Activated CD8-positive, alpha-beta T cell treated with anti-CD3 and anti-CD28 coated beads for 36 hours (primary cell): ENCODE data around the gene TSPAN32. TPM values are rescaled to one million over a fixed set of nuclear protein-coding genes. Genes with fewer than 3 reads are reported as not detected.

Experiments used
- ATAC-seq: fragments of 200-7000 bp; cut with Tn5 transposase; one replicate; pipeline ENCODE4 v1.10.0; 2021; ENCODE audit warnings: mild to moderate bottlenecking, moderate library complexity
- CTCF ChIA-PET: fragments of 350-600 bp; sonication (Branson Sonifier 250); formaldehyde crosslinking; loops from one replicate; lab custom pipeline; 2021; ENCODE audit warnings: antibody characterized with exemption; lab: Charles Lee
- POLR2A ChIA-PET: fragments of 350-600 bp; sonication (Branson Sonifier 250); formaldehyde crosslinking; loops from one replicate; lab custom pipeline; 2021; ENCODE audit warnings: antibody characterized with exemption; lab: Charles Lee
- DNase-seq: peaks from one replicate; pipeline ENCODE4 v3.0.0-alpha.2; 2020
- H3K27ac Mint-ChIP-seq: one replicate; pipeline ENCODE4 v1.8.0; 2021; ENCODE audit warnings: mild to moderate bottlenecking, mixed read lengths
- H3K27me3 Mint-ChIP-seq: one replicate; pipeline ENCODE4 v1.8.0; 2021; ENCODE audit warnings: mixed read lengths
- H3K36me3 Mint-ChIP-seq: one replicate; pipeline ENCODE4 v1.8.0; 2021; ENCODE audit warnings: low read depth, mixed read lengths
- H3K4me1 Mint-ChIP-seq: one replicate; pipeline ENCODE4 v1.8.0; 2021; ENCODE audit warnings: low read depth, mixed read lengths
- H3K4me3 Mint-ChIP-seq: one replicate; pipeline ENCODE4 v1.8.0; 2021; ENCODE audit warnings: mild to moderate bottlenecking, moderate library complexity, mixed read lengths
- H3K9me3 Mint-ChIP-seq: one replicate; pipeline ENCODE4 v1.8.0; 2021; ENCODE audit warnings: mixed read lengths
- CTCF ChIP-seq: fragments of 200-600 bp; IDR thresholded peaks from one replicate; pipeline ENCODE4 v1.8.0; 2022; ENCODE audit warnings: antibody characterized with exemption, mild to moderate bottlenecking
- intact Hi-C: fragments of 100-400 bp; cut with micrococcal nuclease; formaldehyde crosslinking; loops from one replicate; pipeline ENCODE4 v1.10.0; 2022
- total RNA-seq, 2 experiments: library from RNA; stranded (reverse); gene quantifications; one replicate each; pipeline ENCODE4 v1.2.3, GENCODE V29; 2021

TSPAN32 gene
- total RNA-seq, 2 experiments from 2014 or later, result 3.1 to 4.9 TPM

DNA sequence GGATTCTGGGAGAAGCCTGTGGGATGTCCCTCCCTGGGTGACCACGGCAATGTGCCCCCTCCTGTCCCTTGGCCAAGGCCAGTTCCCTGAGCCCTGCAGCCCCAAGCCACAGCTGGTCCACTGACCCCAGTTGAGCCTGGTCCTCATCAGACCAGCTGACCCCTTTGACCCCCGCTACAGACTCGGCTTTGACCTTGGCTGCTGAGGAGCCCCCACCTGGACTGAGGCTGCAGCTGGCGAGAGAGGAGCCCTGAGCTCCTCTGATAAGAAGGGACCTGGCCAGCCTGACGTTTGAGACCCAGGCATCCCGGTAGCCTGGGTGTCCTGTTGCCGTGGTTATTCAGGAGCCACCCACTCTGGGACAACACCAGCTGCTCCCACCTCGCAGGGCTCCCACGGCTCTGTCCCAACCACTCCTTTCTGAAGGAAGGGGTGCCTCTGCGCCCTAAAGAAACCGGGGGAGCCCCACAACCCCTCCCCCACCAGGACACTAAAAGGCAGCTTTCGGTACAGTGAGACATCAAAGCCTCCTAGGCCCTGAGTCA is 34.4 kb upstream of the TSPAN32 start:
- peaks cover 30% of the 10 kb centered on the region for H3K4me1 Mint-ChIP-seq
- intact Hi-C loops, result no loop called here
- H3K27ac Mint-ChIP-seq, result no peak overlapping the region
- ChIA-PET CTCF (interaction anchor here (1.8 kb wide), 1 partner anchor 37 kb away, joined by 5 read pairs; no protein-coding TSS in a partner anchor), POLR2A (no interaction called here)
- no peak for TF ChIP-seq CTCF
- no peaks in the 10 kb centered on the region for H3K36me3 Mint-ChIP-seq
- ATAC-seq, result no peak
- H3K9me3 Mint-ChIP-seq, result no peaks in the 10 kb centered on the region
- H3K4me3 Mint-ChIP-seq, result no peak overlapping the region
- DNase-seq, result no peak
- peaks cover 13% of the 10 kb centered on the region for H3K27me3 Mint-ChIP-seq

DNA sequence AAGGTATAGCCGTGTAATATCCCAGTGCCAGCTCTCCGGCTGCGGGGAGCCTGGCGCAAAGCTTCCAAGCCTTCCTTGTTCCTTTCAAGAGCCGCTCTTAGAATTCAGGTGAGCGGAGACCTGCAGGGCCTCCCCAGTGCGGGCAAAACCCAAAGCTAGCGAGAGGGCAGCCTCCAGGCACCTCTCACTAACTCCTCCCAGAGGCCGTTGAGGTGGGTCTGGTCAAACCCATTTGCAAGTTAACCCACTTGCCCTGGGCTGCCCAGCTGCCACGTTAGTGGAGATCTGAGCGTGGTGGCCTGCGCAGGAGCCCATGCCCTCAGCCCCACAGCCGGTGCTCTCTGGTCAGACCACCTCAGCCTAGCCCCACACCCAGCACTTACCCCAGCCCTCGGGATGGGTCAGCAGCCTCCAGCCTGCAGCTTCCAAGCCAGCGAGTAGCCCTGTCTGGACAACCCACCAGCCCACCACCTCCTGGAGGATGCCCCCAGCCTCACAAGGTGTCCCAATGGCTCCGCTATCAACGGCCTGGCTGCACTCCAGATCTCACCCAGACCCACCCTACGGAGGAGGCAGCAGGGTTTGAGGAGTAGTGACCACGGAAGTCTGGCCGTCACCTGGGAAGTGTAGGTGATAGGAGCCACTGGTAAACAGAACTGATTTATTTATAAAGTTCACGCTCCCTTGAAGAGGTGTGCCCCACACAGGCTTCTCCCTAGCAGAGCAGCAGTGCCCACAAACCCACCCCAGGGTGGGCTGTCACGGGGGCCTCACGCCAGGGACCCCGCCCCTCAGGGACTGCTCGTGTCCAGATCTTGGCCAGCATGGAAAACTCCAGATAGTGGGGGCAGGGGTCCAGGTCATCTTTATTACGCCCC is 33.7 kb upstream of the TSPAN32 start:
- POLR2A ChIA-PET, result no interaction called here
- H3K27ac Mint-ChIP-seq, result no peak overlapping the region

DNA sequence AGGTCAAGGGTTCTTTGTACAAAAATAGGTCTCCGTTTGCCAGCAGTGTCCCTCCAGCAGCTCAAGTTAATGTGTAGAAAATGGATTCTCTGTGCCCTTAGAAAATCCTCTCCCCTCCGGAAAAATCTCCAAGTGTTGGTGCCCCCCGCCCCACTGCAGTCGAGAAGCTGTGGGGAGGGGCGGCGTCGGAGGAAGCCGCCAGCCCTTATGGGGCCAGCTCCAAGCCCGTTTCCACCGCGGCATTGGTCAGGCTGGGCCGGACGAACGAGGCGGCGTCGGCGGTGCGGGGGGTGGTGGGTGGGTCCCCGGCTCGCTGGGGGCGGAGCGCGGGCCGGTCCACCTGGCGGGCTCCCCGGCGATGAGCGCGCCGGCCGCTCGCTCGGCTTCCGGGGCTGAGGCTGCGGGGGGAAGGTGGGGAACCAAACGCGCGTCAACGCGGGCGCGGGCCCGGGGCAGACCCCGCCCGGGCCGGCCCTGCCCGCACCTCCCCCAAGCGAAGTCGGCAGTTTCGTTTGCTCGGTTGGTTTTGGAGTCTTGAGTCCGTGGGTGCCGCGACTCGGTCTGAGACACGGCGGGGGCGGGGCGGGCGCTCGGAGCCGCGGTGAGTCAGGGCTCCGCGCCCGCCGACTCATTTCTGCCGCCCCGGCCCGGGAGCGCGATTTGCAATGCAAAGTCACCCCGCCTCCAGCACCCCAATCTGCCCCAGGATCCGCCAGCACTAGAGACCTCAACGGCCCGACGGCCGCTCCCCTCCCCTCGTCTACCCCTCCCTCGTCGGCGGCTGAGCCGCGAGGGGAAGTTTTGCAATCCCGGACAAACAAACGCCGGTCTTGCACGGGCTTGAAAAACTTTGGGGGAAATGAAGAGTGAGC is 32.8 kb upstream of the TSPAN32 start:
- POLR2A ChIA-PET, result interaction anchor here (1.3 kb wide), 1 partner anchor 33 kb away, joined by 3 read pairs; the partner anchor contains the start of genes C11orf21 and TSPAN32
- ATAC-seq (peak; percentile 67), DNase-seq (peak; percentile 87)
- H3K9me3 Mint-ChIP-seq, result no peaks in the 10 kb centered on the region
- no peak overlapping the region for H3K27ac Mint-ChIP-seq
- intact Hi-C loops, result no loop called here
- H3K4me1 Mint-ChIP-seq, result peaks cover 30% of the 10 kb centered on the region
- peak overlapping the region; percentile 61 for H3K4me3 Mint-ChIP-seq
- peaks cover 18% of the 10 kb centered on the region for H3K27me3 Mint-ChIP-seq
- no peaks in the 10 kb centered on the region for H3K36me3 Mint-ChIP-seq
- CTCF ChIA-PET, result interaction anchor here (1.0 to 1.8 kb wide), 4 partner anchors 34 to 264 kb away, joined by 3 to 5 read pairs (median 3); no protein-coding TSS in a partner anchor
- TF ChIP-seq CTCF, result no peak

More for the DNA sequence above, 33.7 kb upstream of the TSPAN32 start:
- intact Hi-C loops, result no loop called here
- peaks cover 18% of the 10 kb centered on the region for H3K27me3 Mint-ChIP-seq
- H3K4me1 Mint-ChIP-seq, result peaks cover 30% of the 10 kb centered on the region
- no peak for ATAC-seq
- no peak for TF ChIP-seq CTCF
- CTCF ChIA-PET, result interaction anchor here (1.8 kb wide), 1 partner anchor 37 kb away, joined by 5 read pairs; no protein-coding TSS in a partner anchor
- H3K9me3 Mint-ChIP-seq, result no peaks in the 10 kb centered on the region
- no peaks in the 10 kb centered on the region for H3K36me3 Mint-ChIP-seq
- H3K4me3 Mint-ChIP-seq, result peak overlapping the region; percentile 32
- no peak for DNase-seq

GRCh38 chr11:2269601-2270321 is 32.1 kb upstream of the TSPAN32 start:
- peaks cover 18% of the 10 kb centered on the region for H3K27me3 Mint-ChIP-seq
- intact Hi-C loops, result no loop called here
- H3K4me1 Mint-ChIP-seq, result peaks cover 30% of the 10 kb centered on the region
- no peak overlapping the region for H3K27ac Mint-ChIP-seq
- no peaks in the 10 kb centered on the region for H3K36me3 Mint-ChIP-seq
- H3K4me3 Mint-ChIP-seq, result peak overlapping the region; percentile 61
- H3K9me3 Mint-ChIP-seq, result no peaks in the 10 kb centered on the region
- POLR2A ChIA-PET, result interaction anchor here (1.3 kb wide), 1 partner anchor 32 kb away, joined by 3 read pairs; the partner anchor contains the start of genes C11orf21 and TSPAN32
- ATAC-seq, result peak; percentile 10
- CTCF ChIA-PET, result interaction anchor here (1.0 to 1.3 kb wide), 3 partner anchors 33 to 263 kb away, joined by 3 read pairs; no protein-coding TSS in a partner anchor
- no peak for TF ChIP-seq CTCF
- peak; percentile 48 for DNase-seq
